ENCODE measurements around the gene MRC1.

The MRC1 gene

GRCh38 chr10:17847585-17848296, 38.6 kb downstream of the MRC1 start:
- DNase-seq (ENCODE audit: low read depth), result no peak

GRCh38 chr10:17848646-17849045, 39.5 kb downstream of the MRC1 start:
- no peak for DNase-seq (ENCODE audit: low read depth)

GRCh38 chr10:17850501-17850900, 41.4 kb downstream of the MRC1 start:
- no peak for DNase-seq (ENCODE audit: low read depth)

DNA sequence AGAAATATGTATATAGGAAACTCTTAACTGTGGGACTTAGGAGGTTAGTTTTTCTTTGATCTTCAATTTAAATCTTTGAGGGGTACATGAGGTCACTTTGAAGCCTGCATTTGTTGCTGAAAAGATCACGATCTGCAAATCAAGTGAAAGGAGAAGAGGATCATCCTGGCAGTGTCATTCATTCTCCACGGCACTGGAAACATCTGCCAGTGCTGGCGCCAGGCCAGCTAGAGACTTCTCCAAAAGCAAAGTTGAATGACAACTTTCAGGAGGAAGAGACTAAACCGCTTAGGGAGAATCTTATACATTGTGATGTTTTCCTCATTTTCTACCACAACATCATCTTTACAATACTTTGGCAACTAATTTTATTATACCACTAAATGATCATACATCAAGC, 42.5 kb downstream of the MRC1 start:
- DNase-seq (ENCODE audit: low read depth), result no peak

DNA sequence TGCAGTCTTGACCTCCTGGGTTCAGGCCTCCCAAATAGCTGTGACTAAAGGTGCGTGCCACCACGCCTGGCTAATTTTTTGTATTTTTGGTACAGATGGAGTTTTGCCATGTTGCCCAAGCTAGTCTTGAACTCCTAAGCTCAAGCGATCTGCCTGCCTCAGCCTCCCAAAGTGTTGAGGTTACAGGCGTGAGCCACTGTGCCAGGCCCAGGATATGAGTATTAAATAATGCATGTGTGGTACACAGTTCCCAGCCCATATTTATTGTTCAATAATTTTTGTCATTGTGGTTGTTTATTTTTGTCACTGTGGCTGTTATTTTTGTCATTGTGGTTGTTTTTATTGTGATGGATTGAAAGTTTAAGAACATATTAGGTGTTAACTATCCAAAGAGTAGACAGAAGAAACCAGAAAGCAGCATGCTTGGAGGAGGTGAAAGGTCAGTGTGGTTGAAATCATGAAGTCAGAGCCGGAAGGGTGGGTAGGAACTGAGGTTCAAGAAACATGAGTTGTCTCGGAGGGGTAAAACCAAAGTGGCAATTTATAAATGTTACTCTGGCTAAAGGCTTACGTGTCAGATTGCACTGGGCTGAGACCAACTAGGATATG, 45.0 kb downstream of the MRC1 start:
- DNase-seq (ENCODE audit: low read depth), result no peak

DNA sequence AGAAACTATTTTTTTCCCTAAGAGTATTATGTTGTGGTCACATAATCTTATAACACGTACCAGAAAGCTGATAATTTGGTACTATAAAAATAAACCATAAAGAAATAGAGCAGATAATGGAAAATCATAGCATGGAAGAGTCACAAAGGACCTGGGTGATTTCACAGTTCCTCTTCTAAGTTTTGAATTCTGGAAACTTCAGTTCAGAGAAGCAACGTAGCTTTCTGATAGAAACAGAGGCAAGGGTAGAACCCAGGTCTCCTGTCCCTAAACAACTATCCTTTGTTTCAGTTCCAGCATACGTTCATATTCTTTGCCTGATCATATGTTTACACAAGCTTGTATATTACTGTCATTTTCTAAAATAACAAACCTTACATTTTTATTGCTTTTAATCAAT, 47.9 kb downstream of the MRC1 start:
- no peak for DNase-seq (ENCODE audit: low read depth)

GRCh38 chr10:17859492-17860156, 50.5 kb downstream of the MRC1 start:
- no peak for DNase-seq (ENCODE audit: low read depth)

DNA sequence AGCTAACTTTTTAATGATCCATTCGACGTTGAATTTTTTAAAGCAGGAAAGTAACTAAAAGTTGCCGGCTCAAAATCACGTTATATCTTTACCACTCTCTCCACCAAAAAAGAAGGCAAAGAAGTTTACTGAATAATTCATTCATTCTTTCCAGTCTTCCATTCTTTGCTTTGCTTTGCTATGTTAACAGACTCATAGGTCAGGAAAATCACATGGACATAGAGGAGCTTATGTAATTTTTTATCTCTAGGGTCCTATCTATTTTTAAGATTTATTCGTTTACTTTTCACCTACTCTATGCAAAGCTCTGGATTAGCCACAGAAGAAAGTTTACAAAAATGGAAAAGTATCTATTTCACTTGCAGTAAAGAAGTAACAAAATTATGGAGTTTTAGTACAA, 52.6 kb downstream of the MRC1 start:
- no peak for DNase-seq (ENCODE audit: low read depth)

- DNase-seq (ENCODE audit: low read depth), result no peak
Observed at GRCh38 chr10:17865351-17865750, 56.2 kb downstream of the MRC1 start.

- no peak for DNase-seq (ENCODE audit: low read depth)
Observed at GRCh38 chr10:17866346-17866745, 57.2 kb downstream of the MRC1 start.

- DNase-seq (ENCODE audit: low read depth), result no peak
Observed at GRCh38 chr10:17867056-17867455, 57.9 kb downstream of the MRC1 start.

DNA sequence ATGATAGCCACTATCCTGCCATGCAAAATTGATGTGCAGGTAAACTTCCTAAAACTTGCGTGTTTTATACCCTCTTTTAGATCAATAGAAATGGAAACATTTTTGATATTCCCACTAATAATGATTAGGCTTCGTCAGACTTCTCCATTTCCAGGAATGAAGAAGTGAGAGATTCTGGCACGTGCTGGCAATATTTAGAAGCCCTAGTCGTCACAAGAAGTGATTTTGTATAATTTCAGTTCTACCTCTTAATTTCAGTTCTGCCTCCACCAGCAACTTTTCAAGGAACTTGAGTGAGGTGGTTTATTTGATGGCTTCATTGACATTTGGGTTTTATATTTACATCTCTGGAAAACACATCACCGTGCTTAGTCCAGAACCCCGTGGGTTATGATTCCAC, 61.9 kb downstream of the MRC1 start:
- no peak for DNase-seq (ENCODE audit: low read depth)

DNA sequence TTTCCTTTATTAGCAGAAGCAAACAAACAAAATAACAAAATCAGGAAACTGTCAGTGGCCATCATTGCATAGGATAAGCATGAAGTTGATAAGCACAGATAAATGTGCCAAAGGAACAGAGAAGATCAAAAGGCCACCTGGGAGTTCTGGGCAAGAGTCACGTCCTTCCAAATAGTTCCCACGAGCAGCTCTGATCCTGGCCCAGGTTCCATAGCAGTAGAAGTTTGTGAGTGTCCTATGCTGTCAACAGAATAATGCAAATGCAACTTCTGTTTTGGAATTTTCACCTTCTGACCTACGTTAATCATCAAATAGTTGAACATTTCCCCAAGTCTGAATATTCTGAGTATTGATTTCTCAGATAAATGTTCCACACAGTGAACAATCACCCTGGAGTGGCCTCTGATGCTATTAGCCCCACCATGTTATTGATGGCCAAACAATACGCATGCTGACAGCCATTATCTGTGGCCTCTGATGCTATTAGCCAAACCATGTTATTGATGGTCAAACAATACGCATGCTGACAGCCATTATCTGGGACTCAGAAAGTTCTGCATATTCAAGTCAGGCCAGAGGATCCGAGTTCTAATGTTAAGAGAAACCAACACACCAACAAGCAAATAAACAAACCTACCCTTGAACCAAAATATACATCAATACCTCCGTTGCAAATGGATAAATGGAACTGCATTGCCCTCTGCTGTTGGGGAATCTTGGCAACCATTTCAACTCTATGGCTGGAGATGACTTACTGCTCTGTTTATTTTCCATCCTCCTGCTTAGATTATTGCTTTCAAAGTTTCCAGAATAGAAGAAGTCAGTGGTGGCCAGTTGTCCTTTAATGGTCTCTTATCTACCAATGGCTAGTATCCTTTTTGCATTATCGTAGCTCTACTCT, 63.3 kb downstream of the MRC1 start:
- DNase-seq (ENCODE audit: low read depth), result no peak

- no peak for DNase-seq (ENCODE audit: low read depth)
Observed at GRCh38 chr10:17873946-17874345, 64.8 kb downstream of the MRC1 start.

DNA sequence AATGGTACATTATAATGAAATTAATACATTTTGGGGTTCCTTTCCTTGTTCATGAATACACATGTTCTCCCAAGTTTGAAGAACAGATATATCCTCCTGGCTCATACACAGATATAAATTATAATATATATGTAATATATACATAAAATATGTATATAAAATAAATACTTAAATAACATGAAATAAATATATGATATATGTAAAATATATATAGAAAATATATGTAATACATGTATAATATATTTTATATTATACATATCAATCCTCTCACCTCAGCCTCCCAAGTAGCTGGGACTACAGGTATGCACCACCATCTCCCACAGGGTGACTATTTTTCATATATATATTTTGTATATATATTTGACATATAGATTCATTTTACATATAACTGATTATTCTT, 68.0 kb downstream of the MRC1 start:
- DNase-seq (ENCODE audit: low read depth), result no peak

- DNase-seq (ENCODE audit: low read depth), result no peak
Observed at GRCh38 chr10:17878896-17879295, 69.7 kb downstream of the MRC1 start.

DNA sequence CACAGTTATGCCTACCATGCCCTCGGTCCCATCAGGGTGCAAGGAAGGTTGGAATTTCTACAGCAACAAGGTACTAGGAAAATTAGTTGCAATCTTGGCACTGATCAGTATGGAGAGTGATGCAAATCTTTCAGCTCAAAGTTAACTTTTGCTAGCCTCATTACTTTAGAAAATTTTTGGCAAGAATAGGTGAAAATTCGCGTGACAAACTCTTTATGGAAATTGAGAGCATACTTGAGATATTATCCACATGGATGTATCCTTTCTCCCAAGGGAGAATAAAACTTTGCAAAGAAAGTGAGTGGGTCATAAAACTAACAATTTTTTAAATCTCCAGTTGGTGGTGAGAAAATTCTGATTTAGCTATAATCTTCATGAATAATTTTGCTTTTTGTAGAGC, 71.5 kb downstream of the MRC1 start:
- DNase-seq (ENCODE audit: low read depth), result no peak

DNA sequence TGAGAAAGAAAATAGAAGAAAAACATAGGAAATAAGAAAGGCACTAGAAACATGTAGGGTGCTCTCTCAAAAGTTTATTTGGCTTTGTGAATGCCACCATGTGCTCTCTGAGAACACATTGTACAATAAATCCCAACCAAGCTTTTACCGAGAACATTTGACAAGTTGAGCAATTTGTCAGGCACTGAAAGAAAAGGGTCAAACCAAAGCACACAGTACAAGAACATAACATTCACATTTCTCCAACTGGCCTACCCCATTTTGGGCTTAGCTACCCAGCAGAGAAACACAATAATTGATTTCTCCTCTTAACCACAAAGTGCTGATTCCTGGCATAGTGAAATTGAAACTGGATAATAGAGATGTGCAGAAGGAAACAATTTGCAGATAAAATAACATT, 73.4 kb downstream of the MRC1 start:
- no peak for DNase-seq (ENCODE audit: low read depth)

GRCh38 chr10:17883621-17884020, 74.5 kb downstream of the MRC1 start:
- no peak for DNase-seq (ENCODE audit: low read depth)

GRCh38 chr10:17888189-17888588, 79.0 kb downstream of the MRC1 start:
- DNase-seq (ENCODE audit: low read depth), result no peak

DNA sequence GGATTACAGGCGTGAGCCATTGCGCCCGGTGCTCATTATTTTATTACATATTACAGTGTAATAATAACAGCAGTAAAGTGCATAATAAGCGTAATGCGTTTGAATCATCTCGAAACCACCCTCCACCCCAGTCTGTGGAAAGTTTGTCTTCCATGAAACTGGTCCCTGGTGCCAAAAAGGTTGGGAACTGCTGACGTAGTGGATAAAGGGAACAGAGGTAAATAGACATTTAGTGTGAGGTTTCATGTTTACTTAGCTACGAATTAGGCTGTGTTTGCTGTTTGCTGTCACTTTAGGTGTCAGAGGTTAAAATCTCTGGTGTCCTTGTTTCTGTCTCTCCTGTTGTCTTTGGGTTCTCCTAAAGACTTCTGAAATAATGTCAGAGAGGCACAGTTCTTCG, 82.3 kb downstream of the MRC1 start:
- DNase-seq (ENCODE audit: low read depth), result no peak

GRCh38 chr10:17904564-17904963, 95.4 kb downstream of the MRC1 start:
- no peak for DNase-seq (ENCODE audit: low read depth)

DNA sequence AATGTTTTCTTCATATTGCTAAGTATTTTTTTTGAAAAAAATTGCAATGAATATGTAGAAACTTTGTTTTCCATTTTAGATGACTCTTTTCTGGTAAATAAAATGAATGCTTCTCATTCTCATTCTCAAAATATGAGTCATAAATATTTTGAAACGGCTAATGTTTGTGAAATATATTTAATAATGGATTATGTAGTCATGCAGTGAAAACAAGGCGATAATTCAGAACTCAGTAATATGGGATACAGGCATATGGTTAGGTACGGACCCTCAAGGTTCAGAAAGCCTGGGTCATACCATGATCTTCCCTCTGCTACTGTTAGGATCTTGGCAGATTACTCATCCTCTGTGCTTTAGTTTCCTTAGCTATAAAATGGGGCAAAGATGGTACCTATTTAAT, 96.3 kb downstream of the MRC1 start:
- no peak for DNase-seq (ENCODE audit: low read depth)
